Stimulated activated naive CD8-positive, alpha-beta T cell treated with anti-CD3 and anti-CD28 coated beads, Interleukin-15, Interleukin-2, amounts not matched to agents 100 ng/mL and 50 ng/mL, for 24 hours (primary cell): Measurements from ENCODE around the gene UPF2.
"Not testable (repeated sequence)": the region's sequence is repeated elsewhere in the genome, so short reads cannot be mapped to it uniquely, and the experiment has no call there.

ENCODE experiments used
- H3K27ac Mint-ChIP-seq: one replicate; pipeline ENCODE4 v1.8.0; 2021; ENCODE audit warnings: mild to moderate bottlenecking, mixed read lengths
- H3K27me3 Mint-ChIP-seq: one replicate; pipeline ENCODE4 v1.8.0; 2021; ENCODE audit warnings: mixed read lengths
- H3K36me3 Mint-ChIP-seq: one replicate; pipeline ENCODE4 v1.8.0; 2021; ENCODE audit warnings: low read depth, mixed read lengths
- H3K4me1 Mint-ChIP-seq: one replicate; pipeline ENCODE4 v1.8.0; 2021; ENCODE audit warnings: low read depth, mixed read lengths
- H3K4me3 Mint-ChIP-seq: one replicate; pipeline ENCODE4 v1.8.0; 2021; ENCODE audit warnings: mild to moderate bottlenecking, mixed read lengths
- H3K9me3 Mint-ChIP-seq: one replicate; pipeline ENCODE4 v1.8.0; 2021; ENCODE audit warnings: mixed read lengths

The UPF2 gene

GRCh38 chr10:12018438-12019282 lies 23.9 kb downstream of the UPF2 start:
- H3K27ac Mint-ChIP-seq: no peak overlapping the region
- peaks cover 23% of the 10 kb centered on the region for H3K36me3 Mint-ChIP-seq
- H3K27me3 Mint-ChIP-seq: no peaks in the 10 kb centered on the region
- no peak overlapping the region for H3K4me3 Mint-ChIP-seq
- H3K4me1 Mint-ChIP-seq: peaks cover 28% of the 10 kb centered on the region
- H3K9me3 Mint-ChIP-seq: no peaks in the 10 kb centered on the region

- H3K4me3 Mint-ChIP-seq: no peak overlapping the region
- no peaks in the 10 kb centered on the region for H3K27me3 Mint-ChIP-seq
- H3K4me1 Mint-ChIP-seq: peaks cover 6% of the 10 kb centered on the region
- H3K36me3 Mint-ChIP-seq: peaks cover 48% of the 10 kb centered on the region
- H3K9me3 Mint-ChIP-seq: peaks cover 6% of the 10 kb centered on the region
- no peak overlapping the region for H3K27ac Mint-ChIP-seq
Observed at GRCh38 chr10:12013926-12014325, 28.7 kb downstream of the UPF2 start.

GRCh38 chr10:12013391-12013790 lies 29.2 kb downstream of the UPF2 start:
- H3K9me3 Mint-ChIP-seq, H3K4me3 Mint-ChIP-seq, H3K4me1 Mint-ChIP-seq, H3K27ac Mint-ChIP-seq, H3K27me3 Mint-ChIP-seq: not testable (repeated sequence)
- peaks cover 49% of the 10 kb centered on the region for H3K36me3 Mint-ChIP-seq

GRCh38 chr10:12010353-12010752 lies 32.3 kb downstream of the UPF2 start:
- no peaks in the 10 kb centered on the region for H3K27me3 Mint-ChIP-seq

GRCh38 chr10:12008842-12009241 lies 33.8 kb downstream of the UPF2 start:
- not testable (repeated sequence) for H3K27me3 Mint-ChIP-seq, H3K4me1 Mint-ChIP-seq, H3K9me3 Mint-ChIP-seq, H3K4me3 Mint-ChIP-seq, H3K27ac Mint-ChIP-seq
- H3K36me3 Mint-ChIP-seq: peaks cover 65% of the 10 kb centered on the region

More at GRCh38 chr10:12010353-12010752, 32.3 kb downstream of the UPF2 start:
- Mint-ChIP-seq H3K36me3 (peaks cover 56% of the 10 kb centered on the region), H3K27ac (no peak overlapping the region), H3K4me1 (peaks cover 4% of the 10 kb centered on the region), H3K4me3 (no peak overlapping the region), H3K9me3 (peaks cover 6% of the 10 kb centered on the region)

GRCh38 chr10:12006671-12007070 lies 35.9 kb downstream of the UPF2 start:
- Mint-ChIP-seq H3K36me3 (peaks cover 67% of the 10 kb centered on the region), H3K9me3 (peaks cover 6% of the 10 kb centered on the region), H3K4me1 (peaks cover 4% of the 10 kb centered on the region), H3K4me3 (no peak overlapping the region), H3K27ac (no peak overlapping the region), H3K27me3 (no peaks in the 10 kb centered on the region)

- no peaks in the 10 kb centered on the region for H3K9me3 Mint-ChIP-seq
- no peak overlapping the region for H3K4me3 Mint-ChIP-seq
- H3K4me1 Mint-ChIP-seq: peaks cover 15% of the 10 kb centered on the region
- H3K27ac Mint-ChIP-seq: peak overlapping the region; percentile 71
- H3K27me3 Mint-ChIP-seq: no peaks in the 10 kb centered on the region
- H3K36me3 Mint-ChIP-seq: peaks cover 63% of the 10 kb centered on the region
Observed at GRCh38 chr10:11993834-11994468, 48.7 kb downstream of the UPF2 start.

- Mint-ChIP-seq H3K4me1 (peaks cover 17% of the 10 kb centered on the region), H3K4me3 (no peak overlapping the region), H3K27me3 (no peaks in the 10 kb centered on the region), H3K27ac (no peak overlapping the region), H3K9me3 (no peaks in the 10 kb centered on the region), H3K36me3 (peaks cover 47% of the 10 kb centered on the region)
Observed at GRCh38 chr10:11988924-11989323, 53.7 kb downstream of the UPF2 start.

GRCh38 chr10:11986593-11987216 lies 55.9 kb downstream of the UPF2 start:
- H3K4me3 Mint-ChIP-seq: no peak overlapping the region
- H3K36me3 Mint-ChIP-seq: peaks cover 44% of the 10 kb centered on the region
- H3K27me3 Mint-ChIP-seq: no peaks in the 10 kb centered on the region
- no peak overlapping the region for H3K27ac Mint-ChIP-seq
- H3K4me1 Mint-ChIP-seq: peaks cover 7% of the 10 kb centered on the region
- H3K9me3 Mint-ChIP-seq: no peaks in the 10 kb centered on the region

- no peaks in the 10 kb centered on the region for H3K27me3 Mint-ChIP-seq
- no peak overlapping the region for H3K27ac Mint-ChIP-seq
- peaks cover 62% of the 10 kb centered on the region for H3K36me3 Mint-ChIP-seq
- H3K4me3 Mint-ChIP-seq: no peak overlapping the region
- H3K9me3 Mint-ChIP-seq: no peaks in the 10 kb centered on the region
- H3K4me1 Mint-ChIP-seq: peaks cover 8% of the 10 kb centered on the region
Observed at GRCh38 chr10:11982253-11982652, 60.4 kb downstream of the UPF2 start.

GRCh38 chr10:11975795-11976194 lies 66.8 kb downstream of the UPF2 start:
- peaks cover 6% of the 10 kb centered on the region for H3K4me1 Mint-ChIP-seq
- peaks cover 58% of the 10 kb centered on the region for H3K36me3 Mint-ChIP-seq

GRCh38 chr10:11972523-11972922 lies 70.1 kb downstream of the UPF2 start:
- H3K36me3 Mint-ChIP-seq: peaks cover 35% of the 10 kb centered on the region
- not testable (repeated sequence) for H3K4me1 Mint-ChIP-seq, H3K27ac Mint-ChIP-seq, H3K27me3 Mint-ChIP-seq, H3K9me3 Mint-ChIP-seq, H3K4me3 Mint-ChIP-seq

More at GRCh38 chr10:11975795-11976194, 66.8 kb downstream of the UPF2 start:
- H3K27ac Mint-ChIP-seq: no peak overlapping the region
- no peaks in the 10 kb centered on the region for H3K27me3 Mint-ChIP-seq
- no peak overlapping the region for H3K4me3 Mint-ChIP-seq
- H3K9me3 Mint-ChIP-seq: peaks cover 6% of the 10 kb centered on the region

- Mint-ChIP-seq H3K36me3 (peaks cover 71% of the 10 kb centered on the region), H3K27ac (no peak overlapping the region), H3K27me3 (no peaks in the 10 kb centered on the region), H3K4me1 (no peaks in the 10 kb centered on the region), H3K9me3 (no peaks in the 10 kb centered on the region), H3K4me3 (no peak overlapping the region)
Observed at GRCh38 chr10:11962176-11962575, 80.4 kb downstream of the UPF2 start.

GRCh38 chr10:11961771-11962170 lies 80.8 kb downstream of the UPF2 start:
- Mint-ChIP-seq H3K27ac (no peak overlapping the region), H3K27me3 (no peaks in the 10 kb centered on the region), H3K9me3 (no peaks in the 10 kb centered on the region)

GRCh38 chr10:11959966-11960365 lies 82.6 kb downstream of the UPF2 start:
- Mint-ChIP-seq H3K36me3 (peaks cover 72% of the 10 kb centered on the region), H3K4me1 (no peaks in the 10 kb centered on the region), H3K27ac (no peak overlapping the region), H3K9me3 (no peaks in the 10 kb centered on the region), H3K27me3 (no peaks in the 10 kb centered on the region), H3K4me3 (no peak overlapping the region)

More at GRCh38 chr10:11961771-11962170, 80.8 kb downstream of the UPF2 start:
- Mint-ChIP-seq H3K4me1 (no peaks in the 10 kb centered on the region), H3K4me3 (no peak overlapping the region), H3K36me3 (peaks cover 69% of the 10 kb centered on the region)
